Lower lobe of right lung (tissue), 2 donors: Measurements from ENCODE around the gene TSSK2. TPM values are rescaled to one million over a fixed set of nuclear protein-coding genes. Genes with fewer than 3 reads are reported as not detected.
"Not testable (repeated sequence)": the region's sequence is repeated elsewhere in the genome, so short reads cannot be mapped to it uniquely, and the experiment has no call there.

Source experiments
- ATAC-seq, 2 donors: fragments of 200-7000 bp; cut with Tn5 transposase; one replicate each; pipeline ENCODE4 v1.9.1; 2020 to 2022; ENCODE audit warnings: mild to moderate bottlenecking in 2 of 2, moderate library complexity in 2 of 2
- DNase-seq: peaks from one replicate; pipeline ENCODE4 v3.0.0-alpha.2; 2020
- H3K27ac ChIP-seq: fragments of 200-600 bp; one replicate; pipeline ENCODE4 v1.8.0; 2022
- H3K27me3 ChIP-seq: fragments of 200-600 bp; one replicate; pipeline ENCODE4 v1.8.0; 2022; ENCODE audit warnings: low read depth
- H3K36me3 ChIP-seq: fragments of 200-600 bp; one replicate; pipeline ENCODE4 v1.8.0; 2022; ENCODE audit warnings: mild to moderate bottlenecking
- H3K4me1 ChIP-seq: fragments of 200-600 bp; one replicate; pipeline ENCODE4 v1.8.0; 2022
- H3K4me3 ChIP-seq: fragments of 200-600 bp; one replicate; pipeline ENCODE4 v1.8.0; 2022; ENCODE audit warnings: mild to moderate bottlenecking
- H3K9me3 ChIP-seq: fragments of 200-600 bp; one replicate; pipeline ENCODE4 v1.8.0; 2022
- intact Hi-C: fragments of 100-400 bp; cut with DNase I; formaldehyde crosslinking; loops from one replicate; pipeline ENCODE4 v1.11.0; 2022
- long read RNA-seq: library from polyadenylated mRNA; unstranded; transcript quantifications from one replicate; pipeline ENCODE4 v2.0.0, GENCODE V29; 2021
- total RNA-seq: library from RNA; stranded (reverse); fragmentation: NEBNext Ultra II Directional; extraction: Animal tissue kit (Norgen Biotek cat#: 25700); gene quantifications from one replicate; pipeline ENCODE4 v1.2.1, GENCODE V29; 2021
- TF ChIP-seq, protein P1 (sequence below): fragments of 200-600 bp; IDR thresholded peaks from one replicate; pipeline ENCODE4 v1.8.0; 2022; ENCODE audit warnings: antibody characterized with exemption, mild to moderate bottlenecking
- donor health status: DM: no; HTN: yes; CAD: no; lungs with severe emphysema.

TSSK2 gene
- not detected for total RNA-seq
- long read RNA-seq, partial matches to known transcripts: 0 of 2 reads
- long read RNA-seq, other reads (novel, unspliced or antisense): 0 of 2 reads

DNA sequence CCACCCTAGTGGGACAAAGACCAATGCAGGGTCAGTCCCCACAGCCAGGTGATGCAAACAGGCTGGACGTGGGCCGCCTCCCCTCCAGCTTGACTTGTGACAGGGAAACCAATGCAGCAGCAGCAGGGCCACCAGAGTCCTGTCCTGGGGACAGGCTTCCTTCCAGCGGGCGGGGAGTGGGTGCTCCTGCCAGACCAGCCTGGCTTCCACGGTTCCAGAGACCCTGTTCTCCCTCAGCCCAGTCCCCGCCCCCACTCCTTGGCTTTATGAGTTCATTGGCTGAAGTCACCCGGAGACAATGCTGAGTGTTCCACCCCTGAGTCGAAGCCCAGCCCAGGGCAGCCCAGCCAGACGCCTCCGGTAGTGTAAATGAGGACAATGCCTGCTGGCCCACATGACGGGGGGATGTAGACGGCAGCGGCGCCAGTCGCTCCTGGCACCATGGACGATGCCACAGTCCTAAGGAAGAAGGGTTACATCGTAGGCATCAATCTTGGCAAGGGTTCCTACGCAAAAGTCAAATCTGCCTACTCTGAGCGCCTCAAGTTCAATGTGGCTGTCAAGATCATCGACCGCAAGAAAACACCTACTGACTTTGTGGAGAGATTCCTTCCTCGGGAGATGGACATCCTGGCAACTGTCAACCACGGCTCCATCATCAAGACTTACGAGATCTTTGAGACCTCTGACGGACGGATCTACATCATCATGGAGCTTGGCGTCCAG, at the start of gene TSSK2:
TSS of gene TSSK2 (plus strand) at position 350 of the 726 bp plus-strand sequence. CDS start at position 442, 92 bp downstream.
- Histone ChIP-seq H3K9me3 (no peaks in the 10 kb centered on the region), H3K27me3 (no peaks in the 10 kb centered on the region), H3K4me1 (no peaks in the 10 kb centered on the region), H3K4me3 (no peak within 1 kb of the TSS), H3K27ac (no peak within 1 kb of the TSS), H3K36me3 (peaks cover 35% of the 10 kb centered on the region)
- DNase-seq: no peak
- intact Hi-C loops: no loop called here
- ATAC-seq: no peak
- TF ChIP-seq, protein P1, sequence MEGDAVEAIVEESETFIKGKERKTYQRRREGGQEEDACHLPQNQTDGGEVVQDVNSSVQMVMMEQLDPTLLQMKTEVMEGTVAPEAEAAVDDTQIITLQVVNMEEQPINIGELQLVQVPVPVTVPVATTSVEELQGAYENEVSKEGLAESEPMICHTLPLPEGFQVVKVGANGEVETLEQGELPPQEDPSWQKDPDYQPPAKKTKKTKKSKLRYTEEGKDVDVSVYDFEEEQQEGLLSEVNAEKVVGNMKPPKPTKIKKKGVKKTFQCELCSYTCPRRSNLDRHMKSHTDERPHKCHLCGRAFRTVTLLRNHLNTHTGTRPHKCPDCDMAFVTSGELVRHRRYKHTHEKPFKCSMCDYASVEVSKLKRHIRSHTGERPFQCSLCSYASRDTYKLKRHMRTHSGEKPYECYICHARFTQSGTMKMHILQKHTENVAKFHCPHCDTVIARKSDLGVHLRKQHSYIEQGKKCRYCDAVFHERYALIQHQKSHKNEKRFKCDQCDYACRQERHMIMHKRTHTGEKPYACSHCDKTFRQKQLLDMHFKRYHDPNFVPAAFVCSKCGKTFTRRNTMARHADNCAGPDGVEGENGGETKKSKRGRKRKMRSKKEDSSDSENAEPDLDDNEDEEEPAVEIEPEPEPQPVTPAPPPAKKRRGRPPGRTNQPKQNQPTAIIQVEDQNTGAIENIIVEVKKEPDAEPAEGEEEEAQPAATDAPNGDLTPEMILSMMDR: no peak

DNA sequence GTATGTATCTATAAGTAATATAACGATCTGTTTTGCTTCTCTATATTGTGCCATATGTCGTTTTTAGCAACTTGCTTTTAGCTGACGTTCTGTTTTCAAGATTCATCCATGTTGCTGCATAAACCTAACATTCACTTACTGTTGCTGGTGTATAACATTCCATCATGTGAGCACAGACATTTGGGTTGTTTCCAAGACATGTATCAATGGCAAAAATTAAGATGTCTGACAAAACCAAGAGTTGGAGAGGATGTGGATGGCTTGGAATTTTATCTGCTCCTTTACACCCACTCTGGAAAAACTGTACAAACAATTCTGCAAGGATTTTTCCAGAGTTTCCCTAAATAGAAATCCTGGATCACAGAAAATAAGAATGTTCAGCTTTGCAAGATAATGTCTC, 49.8 kb upstream of the TSSK2 start:
- Histone ChIP-seq H3K27ac (no peak overlapping the region), H3K27me3 (no peaks in the 10 kb centered on the region), H3K36me3 (peaks cover 31% of the 10 kb centered on the region), H3K9me3 (no peaks in the 10 kb centered on the region), H3K4me3 (no peak overlapping the region), H3K4me1 (no peaks in the 10 kb centered on the region)
- ATAC-seq (no peak), DNase-seq (no peak)
- intact Hi-C loops: no loop called here
- TF ChIP-seq, protein P1: no peak

DNA sequence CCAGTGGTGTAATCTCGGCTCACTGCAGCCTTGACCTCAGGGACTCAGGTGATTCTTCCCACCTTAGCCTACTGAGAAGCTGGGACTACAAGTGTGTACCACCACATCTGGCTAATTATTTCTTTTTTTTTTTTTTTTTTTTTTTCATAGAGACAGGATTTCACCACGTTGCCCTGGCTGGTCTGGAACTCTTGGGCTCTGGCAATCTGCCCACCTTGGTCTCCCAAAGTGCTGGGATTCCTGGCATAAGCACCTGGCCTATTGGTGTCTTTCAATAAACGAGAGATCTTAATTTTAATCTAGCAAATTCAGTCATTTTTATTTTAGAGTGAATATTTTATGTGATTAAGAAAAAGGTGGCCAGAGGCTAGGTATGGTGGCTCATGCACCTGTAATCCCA, 49.0 kb upstream of the TSSK2 start:
- Histone ChIP-seq H3K4me3 (no peak overlapping the region), H3K27me3 (no peaks in the 10 kb centered on the region), H3K27ac (no peak overlapping the region), H3K36me3 (peaks cover 38% of the 10 kb centered on the region), H3K9me3 (no peaks in the 10 kb centered on the region), H3K4me1 (no peaks in the 10 kb centered on the region)
- intact Hi-C loops: no loop called here
- TF ChIP-seq, protein P1: no peak
- no peak for DNase-seq
- ATAC-seq: no peak

DNA sequence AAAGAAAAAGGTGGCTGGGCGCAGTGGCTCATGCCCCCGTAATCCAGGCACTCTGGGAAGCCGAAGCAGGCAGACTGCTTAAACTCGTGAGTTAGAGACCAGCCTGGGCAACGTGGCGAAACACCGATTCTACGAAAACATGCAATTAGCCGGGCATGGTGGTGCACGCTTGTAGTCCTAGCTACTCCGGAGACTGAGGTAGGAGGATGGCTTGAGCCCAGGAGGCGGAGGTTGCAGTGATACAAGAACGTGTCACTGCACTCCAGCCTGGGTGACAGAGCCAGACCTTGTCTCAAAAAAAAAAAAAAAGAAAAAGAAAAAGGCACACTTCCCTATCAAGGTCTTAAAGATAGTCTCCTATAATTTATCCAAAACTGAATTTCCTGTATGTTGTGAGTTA, 48.3 kb upstream of the TSSK2 start:
- Histone ChIP-seq H3K9me3 (no peaks in the 10 kb centered on the region), H3K4me3 (no peak overlapping the region), H3K36me3 (peaks cover 43% of the 10 kb centered on the region), H3K27ac (no peak overlapping the region), H3K4me1 (no peaks in the 10 kb centered on the region), H3K27me3 (no peaks in the 10 kb centered on the region)
- TF ChIP-seq, protein P1: no peak
- DNase-seq (no peak), ATAC-seq (no peak)
- intact Hi-C loops: no loop called here

DNA sequence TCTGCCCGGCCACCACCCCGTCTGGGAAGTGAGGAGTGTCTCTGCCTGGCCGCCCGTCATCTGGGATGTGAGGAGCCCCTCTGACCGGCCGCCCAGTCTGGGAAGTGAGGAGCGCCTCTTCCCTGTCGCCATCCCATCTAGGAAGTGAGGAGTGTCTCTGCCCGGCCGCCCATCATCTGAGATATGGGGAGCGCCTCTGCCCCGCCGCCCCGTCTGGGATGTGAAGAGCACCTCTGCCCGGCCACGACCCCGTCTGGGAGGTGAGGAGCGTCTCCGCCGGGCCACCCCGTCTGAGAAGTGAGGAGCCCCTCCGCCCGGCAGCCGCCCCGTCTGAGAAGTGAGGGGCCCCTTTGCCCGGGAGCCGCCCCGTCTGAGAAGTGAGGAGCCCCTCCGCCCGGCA, 47.0 kb upstream of the TSSK2 start:
- intact Hi-C loops, DNase-seq, H3K27ac ChIP-seq, H3K27me3 ChIP-seq, ATAC-seq, H3K4me3 ChIP-seq, H3K4me1 ChIP-seq, H3K9me3 ChIP-seq: not testable (repeated sequence)
- H3K36me3 ChIP-seq: peaks cover 55% of the 10 kb centered on the region

DNA sequence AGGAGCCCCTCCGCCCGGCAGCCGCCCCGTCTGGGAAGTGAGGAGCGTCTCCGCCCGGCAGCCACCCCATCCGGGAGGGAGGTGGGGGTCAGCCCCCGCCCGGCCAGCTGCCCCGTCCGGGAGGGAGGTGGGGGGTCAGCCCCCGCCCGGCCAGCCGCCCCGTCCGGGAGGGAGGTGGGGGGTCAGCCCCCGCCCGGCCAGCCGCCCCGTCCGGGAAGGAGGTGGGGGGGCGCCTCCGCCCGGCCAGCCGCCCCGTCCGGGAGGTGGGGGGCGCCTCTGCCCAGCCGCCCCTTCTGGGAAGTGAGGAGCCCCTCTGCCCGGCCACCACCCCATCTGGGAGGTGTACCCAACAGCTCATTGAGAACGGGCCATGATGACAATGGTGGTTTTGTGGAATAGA, 46.5 kb upstream of the TSSK2 start:
- H3K36me3 ChIP-seq: peaks cover 53% of the 10 kb centered on the region
- H3K27me3 ChIP-seq, H3K4me3 ChIP-seq, H3K4me1 ChIP-seq, intact Hi-C loops, ATAC-seq, H3K27ac ChIP-seq, H3K9me3 ChIP-seq, DNase-seq: not testable (repeated sequence)
